Fibroblast of gingiva (primary cell): Measurements from ENCODE around the gene PPHLN1.
"Not testable (repeated sequence)": the region's sequence is repeated elsewhere in the genome, so short reads cannot be mapped to it uniquely, and the experiment has no call there.

ENCODE experiments used
- DNase-seq: peaks from one replicate; pipeline ENCODE4 v3.0.0-alpha.2; 2011; ENCODE audit warnings: low read depth

Gene PPHLN1

GRCh38 chr12:42323856-42324255, 2.1 kb upstream of the PPHLN1 start:
- no peak for DNase-seq

GRCh38 chr12:42325326-42325652, 678 bp upstream of the PPHLN1 start:
- no peak for DNase-seq

DNA sequence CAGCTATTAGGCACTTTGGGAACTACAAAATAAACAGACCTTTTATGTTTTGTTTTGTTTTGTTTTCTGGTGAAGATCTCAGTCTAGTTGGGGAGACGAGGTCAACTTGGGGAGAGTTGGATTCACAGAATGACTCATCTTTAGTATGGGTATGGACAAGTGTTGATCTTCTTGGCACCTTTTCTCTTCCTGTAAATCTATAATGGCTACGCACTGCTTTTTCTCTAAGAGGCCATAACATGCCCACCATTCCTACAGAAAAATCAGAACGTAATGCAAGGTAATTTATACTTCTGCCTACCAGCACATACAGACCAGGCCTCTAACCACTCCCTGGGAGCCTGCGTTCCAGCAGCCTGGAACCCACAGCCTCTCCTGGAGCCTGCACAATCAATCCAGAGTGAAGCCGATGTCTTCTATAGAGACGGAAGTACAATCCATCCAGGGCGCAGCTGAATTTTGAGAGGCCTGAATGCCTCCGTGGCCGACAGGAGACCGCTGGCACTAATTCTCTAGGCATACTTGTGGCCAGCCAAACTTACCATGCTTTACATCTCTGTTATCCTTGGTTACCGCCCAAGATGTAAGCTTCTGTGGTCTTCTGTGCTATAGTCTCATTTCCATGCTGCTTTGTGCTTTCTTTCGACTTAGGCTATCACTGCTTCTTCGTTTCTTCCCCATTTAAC, 717 bp downstream of the PPHLN1 start:
- peak; percentile 17 for DNase-seq

DNA sequence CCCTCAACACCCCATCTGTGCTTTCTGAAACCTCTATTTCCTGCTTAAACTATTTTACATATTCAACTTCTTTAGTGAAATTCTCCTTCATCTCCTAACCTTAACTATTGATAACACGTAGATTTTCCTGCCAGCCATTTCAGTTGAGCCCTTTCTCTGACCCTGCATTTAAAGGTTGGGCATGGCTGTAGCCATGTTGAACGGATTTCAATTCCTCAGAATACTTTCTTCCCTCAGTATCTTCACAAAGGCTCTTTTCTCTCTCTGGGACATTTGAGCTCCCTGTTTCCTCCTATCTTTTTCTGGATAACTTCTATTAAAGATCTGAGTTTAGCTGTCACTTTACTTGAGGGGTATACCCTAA, 1.2 kb downstream of the PPHLN1 start:
- no peak for DNase-seq

DNA sequence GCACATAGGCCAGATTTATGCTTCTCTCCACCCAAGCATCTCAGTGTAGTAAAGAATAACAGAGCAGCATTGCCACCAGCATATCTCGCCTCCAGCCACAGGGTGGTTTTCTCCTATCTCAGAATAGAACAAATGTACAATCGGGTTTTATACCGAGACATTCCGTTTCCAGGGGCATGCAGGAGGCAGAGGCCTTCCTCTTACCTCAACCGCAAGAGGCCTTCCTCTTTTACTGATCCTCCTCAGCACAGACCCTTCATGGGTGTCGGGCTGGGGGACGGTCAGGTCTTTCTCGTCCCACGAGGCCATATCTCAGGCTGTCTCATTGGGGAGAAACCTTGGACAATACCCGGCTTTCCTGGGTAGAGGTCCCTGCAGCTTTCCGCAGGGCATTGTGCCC, 4.1 kb downstream of the PPHLN1 start:
- DNase-seq = not testable (repeated sequence)

DNA sequence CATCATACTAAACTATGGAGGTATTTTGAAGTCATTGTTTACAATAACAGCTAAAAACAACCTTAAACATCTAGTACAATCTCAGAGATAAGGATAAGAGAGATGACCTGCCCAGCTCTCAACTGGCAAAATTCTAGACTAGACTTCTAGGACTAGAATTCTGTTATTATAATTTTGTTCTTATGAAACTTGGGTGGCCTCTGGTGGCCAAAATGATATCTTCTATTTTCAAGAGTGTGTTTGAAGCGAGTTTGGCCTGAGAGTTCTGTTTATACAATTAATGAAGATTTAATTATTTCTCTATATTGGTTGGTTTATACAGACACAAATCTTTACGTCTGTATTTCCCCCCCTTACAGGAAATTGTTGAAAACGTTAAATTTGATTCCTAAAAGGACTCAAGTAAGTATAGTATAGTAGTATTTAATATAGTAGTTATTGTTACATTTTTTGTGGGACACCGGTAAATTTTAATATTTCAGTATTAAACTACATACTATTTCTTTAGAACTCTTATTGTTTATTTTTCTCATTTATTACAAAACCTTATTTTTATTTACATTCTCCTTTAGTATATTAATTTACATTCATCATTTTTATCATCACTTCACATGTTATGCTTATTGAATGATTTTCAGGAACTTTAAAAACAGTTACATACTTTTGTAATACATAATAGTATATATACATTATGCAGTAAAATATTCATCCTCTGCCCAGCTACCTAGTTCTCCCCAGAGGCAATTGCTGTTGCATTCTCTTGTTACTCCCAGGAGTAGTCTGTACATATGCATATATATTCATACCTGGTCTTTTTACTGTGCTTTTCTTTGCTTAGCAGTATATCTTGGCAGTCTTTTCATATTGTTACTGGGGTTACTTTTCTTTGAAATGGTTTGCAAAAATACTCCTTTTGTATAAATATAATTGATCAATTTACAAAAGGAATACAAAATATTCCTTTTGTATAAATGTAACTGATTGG, 6.6 kb downstream of the PPHLN1 start:
- peak; percentile 20 for DNase-seq

DNA sequence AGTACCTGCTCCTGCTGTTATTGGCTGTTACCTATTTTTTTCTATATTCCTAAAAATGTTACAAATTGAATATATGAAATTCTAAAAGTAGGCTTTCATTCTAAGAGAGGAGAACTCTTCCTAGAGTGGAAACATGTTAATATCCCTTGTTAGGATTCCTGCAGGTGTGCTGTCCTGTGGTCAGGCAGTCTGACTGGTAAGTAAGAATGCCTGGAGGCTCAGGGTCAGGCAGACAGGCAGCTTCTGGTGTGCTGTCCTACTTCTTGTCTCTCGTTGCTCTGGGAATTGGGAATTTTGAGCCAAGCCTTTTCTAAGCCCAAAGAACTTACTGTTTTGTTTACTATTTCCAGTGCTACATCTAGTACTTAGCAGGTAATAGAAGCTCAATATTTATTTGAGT, 10.3 kb downstream of the PPHLN1 start:
- DNase-seq = no peak

DNA sequence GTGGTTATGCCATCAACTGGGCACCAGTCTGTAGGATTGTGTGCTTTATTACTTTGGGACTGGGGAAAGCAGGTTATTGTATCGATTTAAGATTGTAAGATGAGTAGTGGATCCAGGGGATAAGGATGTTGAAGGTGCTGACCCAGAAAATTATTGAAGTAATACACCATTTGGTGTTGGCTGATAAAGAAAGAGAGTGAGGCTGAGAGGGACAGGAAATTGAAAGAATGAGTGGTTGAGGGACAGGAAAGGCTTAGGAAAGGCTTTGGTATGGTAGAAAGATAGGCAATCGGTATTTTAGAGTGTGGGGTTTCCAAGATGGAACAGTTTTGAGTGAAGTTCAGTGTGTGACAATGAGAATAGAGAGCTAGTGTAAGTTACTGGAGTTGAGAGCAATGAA, 12.3 kb downstream of the PPHLN1 start:
- no peak for DNase-seq

DNA sequence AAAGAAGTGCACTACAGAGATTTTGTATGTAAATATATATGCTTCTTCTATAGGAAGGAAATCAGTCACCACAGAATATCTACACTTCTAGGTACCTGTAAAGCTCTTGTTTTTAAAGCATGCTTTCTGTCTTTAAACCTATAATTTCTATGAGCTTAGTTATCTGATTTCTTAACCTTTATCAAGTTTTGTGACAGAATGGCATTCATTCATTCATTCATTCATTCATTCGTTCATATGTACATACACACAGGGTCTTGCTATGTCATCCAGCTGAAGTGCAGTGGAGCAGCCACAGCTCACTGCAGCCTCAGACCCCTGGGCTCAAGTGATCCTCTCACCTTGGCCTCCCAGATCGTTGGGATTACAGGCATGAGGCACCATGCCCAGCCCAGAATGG, 16.1 kb downstream of the PPHLN1 start:
- DNase-seq = no peak

GRCh38 chr12:42343721-42344120, 17.8 kb downstream of the PPHLN1 start:
- no peak for DNase-seq

- DNase-seq = no peak
Observed at GRCh38 chr12:42346403-42347002, 20.5 kb downstream of the PPHLN1 start.

DNA sequence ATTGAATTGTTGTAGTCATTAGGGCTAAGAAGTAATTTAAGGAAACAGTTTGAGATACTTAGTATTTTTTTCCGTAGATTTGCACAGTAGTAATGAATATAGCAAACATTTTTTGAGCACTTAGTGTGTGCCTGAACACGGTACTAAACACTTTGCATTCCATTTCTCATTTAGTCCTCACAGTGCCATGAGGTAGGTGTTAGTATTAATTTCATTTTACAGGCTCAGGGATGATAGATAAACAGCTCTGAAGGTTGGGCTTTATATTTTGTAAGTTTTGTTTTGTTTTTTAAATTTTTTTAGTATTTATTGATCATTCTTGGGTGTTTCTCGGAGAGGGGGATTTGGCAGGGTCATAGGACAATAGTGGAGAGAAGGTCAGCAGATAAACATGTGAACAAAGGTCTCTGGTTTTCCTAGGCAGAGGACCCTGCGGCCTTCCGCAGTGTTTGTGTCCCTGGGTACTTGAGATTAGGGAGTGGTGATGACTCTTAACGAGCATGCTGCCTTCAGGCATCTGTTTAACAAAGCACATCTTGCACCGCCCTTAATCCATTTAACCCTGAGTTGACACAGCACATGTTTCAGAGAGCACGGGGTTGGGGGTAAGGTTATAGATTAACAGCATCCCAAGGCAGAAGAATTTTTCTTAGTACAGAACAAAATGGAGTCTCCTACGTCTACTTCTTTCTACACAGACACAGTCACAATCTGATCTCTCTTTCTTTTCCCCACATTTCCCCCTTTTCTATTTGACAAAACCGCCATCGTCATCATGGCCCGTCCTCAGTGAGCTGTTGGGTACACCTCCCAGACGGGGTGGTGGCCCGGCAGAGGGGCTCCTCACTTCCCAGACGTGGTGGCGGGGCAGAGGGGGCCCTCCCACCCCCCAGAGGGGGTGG, 23.4 kb downstream of the PPHLN1 start:
- not testable (repeated sequence) for DNase-seq

DNA sequence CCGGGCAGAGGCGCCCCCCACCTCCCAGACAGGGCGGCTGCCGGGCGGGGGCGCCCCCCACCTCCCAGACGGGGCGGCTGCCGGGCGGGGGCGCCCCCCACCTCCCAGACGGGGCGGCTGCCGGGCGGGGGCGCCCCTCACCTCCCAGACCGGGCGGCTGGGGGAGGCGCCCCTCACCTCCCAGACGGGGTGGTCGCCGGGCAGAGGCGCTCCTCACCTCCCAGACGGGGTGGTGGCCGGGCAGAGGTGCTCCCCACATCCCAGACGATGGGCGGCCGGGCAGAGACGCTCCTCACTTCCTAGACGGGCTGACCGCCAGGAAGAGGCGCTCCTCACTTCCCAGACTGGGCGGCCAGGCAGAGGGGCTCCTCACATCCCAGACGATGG, 24.0 kb downstream of the PPHLN1 start:
- not testable (repeated sequence) for DNase-seq

DNA sequence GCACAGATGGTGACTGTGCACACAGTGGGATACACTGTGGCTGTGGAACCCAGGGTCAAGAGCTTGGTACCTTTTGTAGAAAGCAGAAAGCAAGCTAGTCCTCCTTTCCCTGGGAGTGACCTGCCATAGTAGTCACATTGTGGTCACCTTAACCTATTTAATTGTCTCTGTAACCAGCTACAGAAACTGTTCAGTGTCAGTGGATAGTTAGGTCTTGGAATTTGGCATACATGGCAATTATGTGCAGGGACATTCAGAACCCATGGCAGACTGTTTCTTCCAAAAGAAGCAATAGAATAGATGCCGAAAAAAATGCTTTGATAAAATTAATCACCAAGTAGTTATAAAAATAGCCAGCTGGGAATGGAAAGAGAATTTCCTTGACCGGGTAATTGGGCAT, 30.4 kb downstream of the PPHLN1 start:
- DNase-seq = no peak

DNA sequence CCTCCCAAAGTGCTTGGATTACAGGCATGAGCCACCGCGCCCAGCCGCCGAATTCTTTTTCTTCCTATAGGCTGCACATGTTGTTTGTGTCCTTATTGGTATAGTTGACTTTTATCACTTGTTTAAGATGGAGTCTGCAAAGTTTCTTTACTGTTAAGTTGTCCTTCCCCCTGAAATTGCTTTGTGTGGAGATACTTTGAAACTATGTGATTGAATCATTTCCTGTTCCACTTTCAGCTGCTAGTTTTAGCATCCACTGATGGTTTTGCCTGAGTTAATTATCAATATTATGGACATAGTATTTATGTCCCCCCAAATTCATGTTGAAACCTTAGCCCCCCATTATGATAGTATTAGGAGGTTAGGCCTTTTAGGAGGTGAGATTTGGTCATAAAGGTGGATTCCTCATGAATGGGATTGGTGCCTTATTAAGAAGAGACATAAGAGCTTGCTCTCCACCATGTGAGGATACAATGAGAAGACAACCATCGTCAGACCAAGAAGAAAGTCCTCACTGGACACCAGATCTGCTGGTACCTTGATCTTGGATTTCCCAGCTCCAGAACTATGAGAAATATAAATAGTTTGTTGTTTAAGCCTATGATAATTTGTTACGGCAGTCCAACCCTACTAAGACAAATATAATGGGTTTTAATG, 34.9 kb downstream of the PPHLN1 start:
- no peak for DNase-seq

GRCh38 chr12:42361909-42362646, 36.1 kb downstream of the PPHLN1 start:
- no peak for DNase-seq

- no peak for DNase-seq
Observed at GRCh38 chr12:42362647-42363260, 36.8 kb downstream of the PPHLN1 start.

GRCh38 chr12:42364692-42365091, 38.7 kb downstream of the PPHLN1 start:
- no peak for DNase-seq

- no peak for DNase-seq
Observed at GRCh38 chr12:42365486-42365885, 39.5 kb downstream of the PPHLN1 start.

- no peak for DNase-seq
Observed at GRCh38 chr12:42370013-42370412, 44.0 kb downstream of the PPHLN1 start.
